ENCODE results near the gene SLC28A3.

DNA sequence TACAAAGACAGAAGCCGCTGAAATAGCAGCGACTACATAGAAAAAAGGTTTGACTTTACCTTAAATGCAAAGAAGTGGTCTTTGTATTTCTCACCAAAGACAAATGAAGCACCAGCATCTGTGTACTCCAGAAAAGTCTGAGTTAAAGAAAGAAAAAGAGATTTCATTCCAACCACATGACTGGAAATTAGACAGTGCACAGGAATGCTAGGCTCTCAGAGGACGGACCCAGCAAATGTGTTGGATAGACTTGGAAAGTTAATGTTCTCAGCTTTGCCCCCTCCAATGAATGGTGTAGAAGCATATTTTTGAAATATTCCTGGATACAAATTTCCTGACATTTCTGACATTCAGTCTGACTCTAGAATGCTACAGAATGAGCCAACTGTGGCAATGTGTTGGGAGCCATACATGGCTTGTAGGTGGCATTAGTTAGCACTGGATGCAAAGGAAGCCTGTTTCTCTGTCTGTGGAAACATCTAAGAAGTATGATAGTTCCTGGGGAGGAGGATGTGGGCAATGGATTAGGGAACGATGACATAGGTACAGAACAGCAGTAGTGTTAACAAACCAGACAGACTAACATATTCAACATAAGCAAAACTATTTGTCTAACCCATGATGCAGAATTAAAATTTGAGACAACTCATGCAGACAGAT lies 43.3 kb downstream of the SLC28A3 start:
- TF ChIP-seq, protein P1, sequence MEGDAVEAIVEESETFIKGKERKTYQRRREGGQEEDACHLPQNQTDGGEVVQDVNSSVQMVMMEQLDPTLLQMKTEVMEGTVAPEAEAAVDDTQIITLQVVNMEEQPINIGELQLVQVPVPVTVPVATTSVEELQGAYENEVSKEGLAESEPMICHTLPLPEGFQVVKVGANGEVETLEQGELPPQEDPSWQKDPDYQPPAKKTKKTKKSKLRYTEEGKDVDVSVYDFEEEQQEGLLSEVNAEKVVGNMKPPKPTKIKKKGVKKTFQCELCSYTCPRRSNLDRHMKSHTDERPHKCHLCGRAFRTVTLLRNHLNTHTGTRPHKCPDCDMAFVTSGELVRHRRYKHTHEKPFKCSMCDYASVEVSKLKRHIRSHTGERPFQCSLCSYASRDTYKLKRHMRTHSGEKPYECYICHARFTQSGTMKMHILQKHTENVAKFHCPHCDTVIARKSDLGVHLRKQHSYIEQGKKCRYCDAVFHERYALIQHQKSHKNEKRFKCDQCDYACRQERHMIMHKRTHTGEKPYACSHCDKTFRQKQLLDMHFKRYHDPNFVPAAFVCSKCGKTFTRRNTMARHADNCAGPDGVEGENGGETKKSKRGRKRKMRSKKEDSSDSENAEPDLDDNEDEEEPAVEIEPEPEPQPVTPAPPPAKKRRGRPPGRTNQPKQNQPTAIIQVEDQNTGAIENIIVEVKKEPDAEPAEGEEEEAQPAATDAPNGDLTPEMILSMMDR (IDR thresholded peaks at IDR 0.05), result no peak
- TF ChIP-seq, protein P2, sequence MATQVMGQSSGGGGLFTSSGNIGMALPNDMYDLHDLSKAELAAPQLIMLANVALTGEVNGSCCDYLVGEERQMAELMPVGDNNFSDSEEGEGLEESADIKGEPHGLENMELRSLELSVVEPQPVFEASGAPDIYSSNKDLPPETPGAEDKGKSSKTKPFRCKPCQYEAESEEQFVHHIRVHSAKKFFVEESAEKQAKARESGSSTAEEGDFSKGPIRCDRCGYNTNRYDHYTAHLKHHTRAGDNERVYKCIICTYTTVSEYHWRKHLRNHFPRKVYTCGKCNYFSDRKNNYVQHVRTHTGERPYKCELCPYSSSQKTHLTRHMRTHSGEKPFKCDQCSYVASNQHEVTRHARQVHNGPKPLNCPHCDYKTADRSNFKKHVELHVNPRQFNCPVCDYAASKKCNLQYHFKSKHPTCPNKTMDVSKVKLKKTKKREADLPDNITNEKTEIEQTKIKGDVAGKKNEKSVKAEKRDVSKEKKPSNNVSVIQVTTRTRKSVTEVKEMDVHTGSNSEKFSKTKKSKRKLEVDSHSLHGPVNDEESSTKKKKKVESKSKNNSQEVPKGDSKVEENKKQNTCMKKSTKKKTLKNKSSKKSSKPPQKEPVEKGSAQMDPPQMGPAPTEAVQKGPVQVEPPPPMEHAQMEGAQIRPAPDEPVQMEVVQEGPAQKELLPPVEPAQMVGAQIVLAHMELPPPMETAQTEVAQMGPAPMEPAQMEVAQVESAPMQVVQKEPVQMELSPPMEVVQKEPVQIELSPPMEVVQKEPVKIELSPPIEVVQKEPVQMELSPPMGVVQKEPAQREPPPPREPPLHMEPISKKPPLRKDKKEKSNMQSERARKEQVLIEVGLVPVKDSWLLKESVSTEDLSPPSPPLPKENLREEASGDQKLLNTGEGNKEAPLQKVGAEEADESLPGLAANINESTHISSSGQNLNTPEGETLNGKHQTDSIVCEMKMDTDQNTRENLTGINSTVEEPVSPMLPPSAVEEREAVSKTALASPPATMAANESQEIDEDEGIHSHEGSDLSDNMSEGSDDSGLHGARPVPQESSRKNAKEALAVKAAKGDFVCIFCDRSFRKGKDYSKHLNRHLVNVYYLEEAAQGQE (IDR thresholded peaks at IDR 0.05; ENCODE audit: insufficient read depth in 1 of 2, low read depth in 2 of 2, low read length in 1 of 2), result no peak
- no peak for TF ChIP-seq POLR2AphosphoS5 (IDR thresholded peaks at IDR 0.05; ENCODE audit: low read depth, low read length)
- TF ChIP-seq SIN3A (IDR thresholded peaks at IDR 0.05; ENCODE audit: borderline replicate concordance, insufficient read depth, low read depth, low read length), result no peak
